T follicular helper cell (primary cell): ENCODE results near the gene SND1.
"Not testable (repeated sequence)": the region's sequence is repeated elsewhere in the genome, so short reads cannot be mapped to it uniquely, and the experiment has no call there.

Experiments used
- DNase-seq: peaks from one replicate; pipeline ENCODE4 v3.0.0-alpha.2; 2020; ENCODE audit warnings: low read depth

Gene SND1

GRCh38 chr7:127961786-127962453, 309.9 kb downstream of the SND1 start:
- DNase-seq: no peak

DNA sequence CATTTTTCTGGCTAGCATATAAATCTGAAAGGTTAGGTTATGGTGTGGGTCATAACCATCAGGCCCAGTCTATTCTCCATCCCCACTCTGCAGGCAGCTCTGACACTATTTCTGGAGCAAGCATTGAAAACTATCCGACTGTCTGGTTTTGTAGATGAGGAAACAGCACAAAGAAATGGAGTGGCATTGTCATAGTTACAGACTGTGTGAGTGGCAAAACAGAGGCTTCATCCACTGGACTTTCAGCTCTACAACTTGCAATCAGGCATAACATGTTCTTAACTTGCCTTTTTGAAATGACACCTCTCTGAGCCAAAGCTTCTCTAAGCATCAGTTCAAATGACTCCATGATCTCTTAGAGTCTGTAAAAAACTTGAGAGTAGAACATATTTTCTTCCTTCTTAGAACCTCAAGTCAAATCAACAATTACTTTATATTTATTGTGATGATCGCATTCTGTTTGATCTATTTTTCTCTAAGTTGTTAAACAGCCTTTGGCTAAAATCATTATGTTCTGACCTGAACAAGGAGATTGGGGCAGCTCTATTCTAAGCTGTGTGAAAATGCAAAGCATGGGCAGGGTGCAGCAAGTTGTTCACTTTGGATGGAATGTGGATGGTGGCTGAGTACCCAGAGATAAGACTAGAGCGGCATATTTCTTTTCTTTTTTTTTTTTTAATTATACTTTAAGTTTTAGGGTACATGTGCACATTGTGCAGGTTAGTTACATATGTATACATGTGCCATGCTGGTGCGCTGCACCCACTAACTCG, 310.8 kb downstream of the SND1 start:
- DNase-seq: no peak

DNA sequence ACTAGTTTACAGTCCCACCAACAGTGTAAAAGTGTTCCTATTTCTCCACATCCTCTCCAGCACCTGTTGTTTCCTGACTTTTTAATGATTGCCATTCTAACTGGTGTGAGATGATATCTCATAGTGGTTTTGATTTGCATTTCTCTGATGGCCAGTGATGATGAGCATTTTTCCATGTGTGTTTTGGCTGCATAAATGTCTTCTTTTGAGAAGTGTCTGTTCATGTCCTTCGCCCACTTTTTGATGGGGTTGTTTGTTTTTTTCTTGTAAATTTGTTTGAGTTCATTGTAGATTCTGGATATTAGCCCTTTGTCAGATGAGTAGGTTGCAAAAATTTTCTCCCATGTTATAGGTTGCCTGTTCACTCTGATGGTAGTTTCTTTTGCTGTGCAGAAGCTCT, 311.9 kb downstream of the SND1 start:
- DNase-seq: not testable (repeated sequence)

- DNase-seq: no peak
Observed at GRCh38 chr7:127967281-127967680, 315.3 kb downstream of the SND1 start.

GRCh38 chr7:127968547-127968946, 316.6 kb downstream of the SND1 start:
- DNase-seq: no peak

DNA sequence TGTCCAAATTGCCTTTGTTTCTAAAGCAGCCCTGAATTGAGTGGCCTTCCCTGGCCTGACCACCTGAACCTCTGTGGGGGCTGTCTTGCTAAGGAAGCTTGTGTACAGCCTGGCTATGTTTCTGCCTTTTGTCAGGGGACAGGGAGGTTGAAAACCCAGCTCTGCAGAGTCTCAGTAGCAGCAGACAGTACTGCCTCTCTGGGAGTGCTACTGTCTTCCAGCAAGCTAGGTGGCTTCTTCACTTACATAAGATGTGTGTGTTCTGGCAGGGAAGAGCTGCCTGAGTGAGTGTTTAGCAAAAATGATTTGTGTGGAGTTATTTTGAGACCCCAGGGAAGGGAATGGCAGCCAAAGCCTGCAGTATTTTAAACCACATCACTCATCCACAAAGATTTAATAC, 321.8 kb downstream of the SND1 start:
- no peak for DNase-seq

- DNase-seq: no peak
Observed at GRCh38 chr7:127974446-127975035, 322.5 kb downstream of the SND1 start.

DNA sequence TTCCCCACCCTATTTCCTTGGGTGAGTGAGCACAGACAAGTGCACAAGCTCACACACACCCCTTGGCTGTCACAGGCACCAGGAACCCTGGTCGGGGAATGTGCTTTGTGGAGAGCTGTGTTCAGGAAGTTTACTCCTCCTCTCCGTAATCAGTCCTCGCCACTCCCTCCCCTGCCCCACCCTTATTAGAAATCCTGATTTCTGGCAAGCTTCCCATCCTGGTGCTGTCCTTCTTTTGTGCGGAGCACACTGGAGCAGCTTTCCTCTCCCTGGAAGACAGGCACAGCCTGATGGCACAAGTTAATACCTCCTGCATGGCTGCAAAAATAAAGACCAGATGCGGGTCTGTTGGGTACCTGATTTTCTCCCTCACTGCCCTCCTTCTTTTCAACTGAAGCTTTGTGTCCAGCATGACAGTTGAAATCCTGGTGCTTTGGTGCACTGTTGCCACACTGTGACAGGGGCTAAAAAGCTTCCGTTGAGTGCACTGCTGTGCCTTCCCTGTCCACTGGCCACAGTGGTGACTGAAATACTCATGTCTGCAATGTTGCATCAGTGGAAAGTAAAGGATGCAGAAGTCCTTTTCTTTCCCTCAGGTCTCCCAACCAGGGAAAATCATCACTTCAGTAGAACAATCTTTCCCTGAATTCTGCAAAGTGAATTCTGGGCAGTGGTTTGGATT, 324.2 kb downstream of the SND1 start:
- DNase-seq: no peak

GRCh38 chr7:127976738-127977120, 324.7 kb downstream of the SND1 start:
- no peak for DNase-seq

- DNase-seq: no peak
Observed at GRCh38 chr7:127978421-127978820, 326.4 kb downstream of the SND1 start.

DNA sequence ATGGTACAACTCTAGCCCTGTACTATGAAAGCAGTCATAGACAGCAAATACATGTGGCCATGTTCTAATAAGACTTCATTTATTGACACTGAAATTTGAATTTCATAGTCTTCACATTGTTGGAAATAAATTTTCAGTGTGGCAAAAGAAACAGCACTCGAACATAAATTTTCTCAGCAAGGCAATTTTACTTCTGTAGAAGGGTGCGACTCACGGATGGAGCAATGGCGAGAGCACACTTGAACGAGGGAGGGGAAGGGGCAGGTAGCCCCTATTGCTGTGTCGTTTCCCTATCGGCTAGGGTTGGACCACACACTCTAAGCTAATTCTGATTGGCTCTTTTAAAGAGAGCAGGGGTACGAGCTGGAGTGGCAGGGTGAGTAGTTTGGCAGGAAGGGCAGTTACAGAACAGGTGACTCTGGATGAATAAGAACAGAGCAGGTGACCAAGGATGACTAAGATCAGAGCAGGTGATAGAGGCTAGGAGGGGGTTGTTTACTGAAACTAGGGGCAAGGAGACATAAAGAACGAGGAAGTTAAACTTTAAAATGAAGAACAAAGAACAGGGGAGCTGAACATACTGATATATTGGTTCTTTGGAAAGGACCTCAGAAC, 327.2 kb downstream of the SND1 start:
- no peak for DNase-seq

GRCh38 chr7:127979728-127980126, 327.7 kb downstream of the SND1 start:
- no peak for DNase-seq

GRCh38 chr7:127980901-127981300, 328.9 kb downstream of the SND1 start:
- DNase-seq: no peak

DNA sequence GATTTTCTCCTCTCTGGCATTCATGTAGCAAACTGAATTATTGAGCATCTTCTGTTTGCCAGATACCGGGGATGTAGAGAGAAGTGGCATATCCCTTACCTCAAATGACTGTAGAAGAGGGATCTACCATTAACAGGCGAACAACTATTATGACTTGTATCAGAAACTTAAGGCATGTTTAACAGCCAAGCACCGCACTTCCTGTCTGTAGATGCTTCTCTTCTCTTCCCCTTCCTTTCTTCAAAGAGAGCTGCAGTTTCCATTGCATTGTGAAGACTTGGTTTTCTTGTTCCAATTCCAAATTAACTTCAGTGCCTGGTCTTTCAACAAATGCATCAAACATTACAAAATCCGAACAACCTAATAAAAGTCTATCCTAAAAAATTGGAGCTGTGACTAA, 330.0 kb downstream of the SND1 start:
- DNase-seq: no peak

- DNase-seq: no peak
Observed at GRCh38 chr7:127983804-127984332, 331.9 kb downstream of the SND1 start.

DNA sequence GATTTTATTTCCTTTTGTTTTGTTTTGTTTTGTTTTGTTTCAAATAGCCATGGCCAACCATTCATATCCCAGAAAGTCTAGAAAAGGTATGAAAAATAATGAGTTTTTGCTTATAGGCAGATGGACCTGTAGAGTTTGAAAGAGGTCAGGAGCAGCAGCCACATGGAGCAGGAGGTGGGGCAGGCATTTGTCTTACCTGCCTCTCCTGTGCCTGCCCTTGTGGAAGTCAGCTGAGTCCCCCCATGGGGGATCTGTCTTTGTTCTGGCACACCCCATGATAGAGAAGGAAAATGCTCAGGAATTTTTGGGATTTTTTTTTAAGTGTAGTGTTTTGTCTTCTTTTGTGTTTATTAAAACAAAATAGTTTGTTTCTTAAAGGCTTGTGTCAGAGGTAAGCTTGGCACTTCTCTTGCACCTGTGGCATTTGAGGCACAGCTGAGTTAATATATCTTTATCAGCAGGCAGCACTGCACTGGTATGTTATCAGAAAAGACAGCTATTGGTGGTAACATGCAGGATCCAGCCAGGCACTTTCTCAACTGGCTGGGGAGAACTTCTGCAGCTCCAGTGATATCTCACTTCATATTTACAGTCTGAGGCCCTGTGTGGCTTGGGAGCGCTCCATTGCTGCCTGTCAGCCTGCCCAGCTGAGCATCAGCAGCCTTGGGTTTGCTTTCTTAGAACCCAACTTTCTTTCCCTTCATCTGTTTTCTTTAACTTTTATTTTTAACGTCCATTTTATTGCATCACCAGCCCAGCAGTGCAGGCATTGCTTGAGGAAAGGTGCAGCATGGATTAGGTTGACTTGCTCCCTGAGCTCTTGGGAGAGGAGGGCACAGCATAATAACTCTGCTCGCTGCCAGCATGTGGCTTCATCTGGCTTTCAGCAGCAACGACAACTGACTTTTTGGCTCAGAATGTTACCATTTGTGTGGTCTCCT, 334.9 kb downstream of the SND1 start:
- no peak for DNase-seq

DNA sequence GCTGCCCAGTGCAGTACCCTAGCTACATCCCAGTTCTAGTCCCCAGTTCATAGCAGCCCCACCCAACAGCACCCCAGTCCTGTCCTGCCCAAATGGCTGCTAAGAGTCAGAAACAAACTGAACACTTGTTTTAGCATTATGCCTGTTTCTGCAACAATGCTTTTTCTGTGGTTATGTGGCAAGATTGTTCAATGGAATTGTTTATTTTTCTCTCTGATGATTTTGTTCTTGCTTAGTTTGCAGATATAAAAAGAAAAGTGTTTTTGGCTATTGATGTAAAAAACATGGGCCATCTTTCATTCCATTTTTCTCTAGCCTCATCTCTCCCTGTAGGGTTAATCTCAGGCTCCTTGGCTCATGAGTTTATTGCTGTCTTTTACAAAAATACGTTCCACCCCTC, 336.8 kb downstream of the SND1 start:
- DNase-seq: no peak

GRCh38 chr7:127993317-127993716, 341.3 kb downstream of the SND1 start:
- no peak for DNase-seq

DNA sequence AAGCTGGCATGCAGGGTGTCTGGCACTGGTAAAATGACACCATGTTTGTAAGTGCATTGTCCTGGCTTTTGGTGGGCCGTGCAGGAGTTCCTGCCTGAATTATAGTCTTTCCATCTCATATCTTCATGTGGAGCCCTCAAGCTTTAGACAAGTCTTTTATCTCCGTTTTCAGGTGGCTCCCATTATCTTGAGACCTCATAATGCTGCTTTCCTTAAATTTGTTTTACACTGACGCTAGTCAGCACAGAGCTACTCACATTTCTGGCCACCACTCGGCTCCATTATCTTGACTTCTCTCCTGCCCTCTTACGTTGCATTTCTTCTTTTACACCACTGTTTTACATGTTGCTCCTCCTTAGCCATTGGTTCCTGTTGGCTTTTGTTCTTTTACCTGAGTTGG, 342.0 kb downstream of the SND1 start:
- DNase-seq: no peak

DNA sequence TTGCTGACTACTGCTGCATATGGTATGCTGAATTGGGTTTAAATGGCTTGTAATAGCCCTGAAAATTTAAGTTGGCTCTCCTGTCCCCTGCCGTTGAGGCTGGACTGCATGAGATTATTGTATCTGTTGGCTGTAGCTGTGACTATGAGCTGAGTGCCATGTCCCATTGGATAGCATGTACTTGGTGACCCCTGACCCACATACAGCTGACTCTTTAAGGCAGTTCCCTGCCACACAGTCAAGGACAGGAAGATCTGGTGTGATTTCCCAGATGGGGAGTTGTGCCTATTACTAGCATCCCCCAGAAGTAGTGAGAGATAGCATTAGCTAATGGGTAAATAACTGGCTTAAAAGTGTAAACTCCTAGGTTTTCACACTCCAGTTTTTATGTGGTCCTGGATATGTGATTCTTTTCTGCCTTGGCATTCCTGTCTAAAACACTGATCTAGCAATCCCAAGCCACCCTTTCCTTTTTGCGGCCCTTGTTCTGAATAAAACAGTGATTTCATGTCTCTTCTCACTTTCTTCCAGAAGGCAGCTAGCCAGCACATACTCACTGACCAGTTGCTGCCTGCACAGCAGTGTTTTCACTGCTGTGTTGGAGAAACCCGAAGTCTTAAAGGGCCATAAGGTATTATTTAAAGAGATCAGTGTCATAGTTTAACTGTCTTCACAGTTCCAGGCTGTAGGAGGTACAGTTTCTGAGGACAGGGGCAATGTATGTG, 343.3 kb downstream of the SND1 start:
- DNase-seq: no peak
